NOMO-1 (cell line): ENCODE measurements around the gene LRP1B.

Experiments
- DNase-seq, 2 experiments: peaks; one replicate each; lab custom pipeline; 2025; ENCODE audit not compliant: unreplicated experiment in 2 of 2; lab: John Stamatoyannopoulos, UW

Gene LRP1B

GRCh38 chr2:140528982-140529381 lies 1601.8 kb downstream of the LRP1B start:
- no peak for DNase-seq

GRCh38 chr2:140526575-140526974 lies 1604.2 kb downstream of the LRP1B start:
- no peak for DNase-seq

GRCh38 chr2:140512106-140512505 lies 1618.7 kb downstream of the LRP1B start:
- no peak for DNase-seq

GRCh38 chr2:140509765-140510164 lies 1621.1 kb downstream of the LRP1B start:
- no peak for DNase-seq

- no peak for DNase-seq
These were observed 1622.1 kb downstream of the LRP1B start for GRCh38 chr2:140508756-140509155.

- no peak for DNase-seq
These were observed 1624.2 kb downstream of the LRP1B start for GRCh38 chr2:140506606-140507005.

GRCh38 chr2:140504601-140505000 lies 1626.2 kb downstream of the LRP1B start:
- no peak for DNase-seq

GRCh38 chr2:140502951-140503630 lies 1627.7 kb downstream of the LRP1B start:
- no peak for DNase-seq

GRCh38 chr2:140498360-140498759 lies 1632.5 kb downstream of the LRP1B start:
- no peak for DNase-seq

- DNase-seq = no peak
These were observed 1634.1 kb downstream of the LRP1B start for GRCh38 chr2:140496714-140497113.

GRCh38 chr2:140491876-140492275 lies 1638.9 kb downstream of the LRP1B start:
- DNase-seq = no peak

GRCh38 chr2:140489193-140489592 lies 1641.6 kb downstream of the LRP1B start:
- no peak for DNase-seq

- no peak for DNase-seq
These were observed 1649.7 kb downstream of the LRP1B start for GRCh38 chr2:140481136-140481535.

- no peak for DNase-seq
These were observed 1657.0 kb downstream of the LRP1B start for GRCh38 chr2:140473851-140474250.

GRCh38 chr2:140472676-140473075 lies 1658.1 kb downstream of the LRP1B start:
- DNase-seq = no peak

- DNase-seq = no peak
These were observed 1665.5 kb downstream of the LRP1B start for GRCh38 chr2:140465301-140465700.

- DNase-seq = no peak
These were observed 1667.8 kb downstream of the LRP1B start for GRCh38 chr2:140462990-140463389.

- no peak for DNase-seq
These were observed 1673.3 kb downstream of the LRP1B start for GRCh38 chr2:140457483-140457882.

GRCh38 chr2:140455315-140455714 lies 1675.5 kb downstream of the LRP1B start:
- no peak for DNase-seq

GRCh38 chr2:140454717-140455116 lies 1676.1 kb downstream of the LRP1B start:
- DNase-seq = no peak

GRCh38 chr2:140451324-140451723 lies 1679.5 kb downstream of the LRP1B start:
- DNase-seq = no peak

- DNase-seq = no peak
These were observed 1688.5 kb downstream of the LRP1B start for GRCh38 chr2:140442319-140442718.

GRCh38 chr2:140440815-140441214 lies 1690.0 kb downstream of the LRP1B start:
- no peak for DNase-seq
